PC-3 (cell line): Measurements from ENCODE around the gene VEGFA. TPM values are rescaled to one million over a fixed set of nuclear protein-coding genes. Genes with fewer than 3 reads are reported as not detected.

Source experiments
- ATAC-seq: fragments of 200-7000 bp; cut with Tn5 transposase; 2 replicates; pipeline ENCODE4 v1.9.1; 2020; ENCODE audit warnings: mild to moderate bottlenecking, moderate library complexity
- BruUV-seq: library from RNA; stranded (reverse); fragments of 400-500 nt; replicated peaks from 2 replicates; lab custom pipeline; 2021; lab: Mats Ljungman, UMichigan
- CTCF ChIA-PET: fragments of 300-600 bp; sonication (Branson Sonifier 250); formaldehyde crosslinking; loops from one replicate; lab custom pipeline; 2022; ENCODE audit warnings: antibody characterized with exemption; lab: Charles Lee
- POLR2A ChIA-PET: fragments of 300-600 bp; sonication (Branson Sonifier 250); formaldehyde crosslinking; loops from one replicate; lab custom pipeline; 2022; ENCODE audit warnings: antibody characterized with exemption; ENCODE audit not compliant: unreplicated experiment; lab: Charles Lee
- DNase-seq: peaks from one replicate; pipeline ENCODE4 v3.0.0-alpha.2; 2015
- H2AFZ ChIP-seq: fragments of 300-600 bp; sonication (generic); 2 replicates; pipeline ENCODE4 v1.6.0; 2016; ENCODE audit warnings: antibody characterized with exemption, low read length
- H3F3A ChIP-seq: fragments of 300-600 bp; sonication (generic); one replicate; pipeline ENCODE4 v1.6.0; 2017; ENCODE audit warnings: antibody characterized with exemption, low read length, control low read depth, mild to moderate bottlenecking; ENCODE audit not compliant: unreplicated experiment
- H3K27ac ChIP-seq: fragments of 300-600 bp; sonication (generic); 2 replicates; pipeline ENCODE4 v1.5.1; 2016; ENCODE audit warnings: mild to moderate bottlenecking, low read length
- H3K27me3 ChIP-seq: fragments of 300-600 bp; sonication (generic); 2 replicates; pipeline ENCODE4 v1.6.1; 2016; ENCODE audit warnings: low read length, mixed read lengths
- H3K36me3 ChIP-seq: fragments of 300-600 bp; sonication (generic); 2 replicates; pipeline ENCODE4 v1.6.1; 2016; ENCODE audit warnings: low read depth, mixed run types, low read length, mixed read lengths
- H3K4me1 ChIP-seq: fragments of 300-600 bp; sonication (generic); 2 replicates; pipeline ENCODE4 v1.5.1; 2016; ENCODE audit warnings: low read length; ENCODE audit not compliant: insufficient read depth
- H3K4me2 ChIP-seq: fragments of 300-600 bp; sonication (generic); 2 replicates; pipeline ENCODE4 v1.6.0; 2016; ENCODE audit warnings: low read length
- H3K4me3 ChIP-seq: fragments of 300-600 bp; sonication (generic); 2 replicates; pipeline ENCODE4 v1.5.1; 2016; ENCODE audit warnings: mild to moderate bottlenecking, low read length, mixed read lengths
- H3K79me2 ChIP-seq: fragments of 300-600 bp; sonication (generic); 2 replicates; pipeline ENCODE4 v1.6.1; 2017; ENCODE audit warnings: low read length, mixed read lengths
- H3K9ac ChIP-seq: fragments of 300-600 bp; sonication (generic); 2 replicates; pipeline ENCODE4 v1.6.0; 2016; ENCODE audit warnings: mild to moderate bottlenecking, low read length
- H3K9me2 ChIP-seq: fragments of 300-600 bp; sonication (generic); replicated peaks from 2 replicates; pipeline ENCODE4 v1.6.1; 2016; ENCODE audit warnings: mixed run types, low read length, mixed read lengths
- H3K9me3 ChIP-seq: fragments of 300-600 bp; sonication (generic); 2 replicates; pipeline ENCODE4 v1.6.1; 2016; ENCODE audit warnings: low read length, mixed read lengths
- H4K20me1 ChIP-seq: fragments of 300-600 bp; sonication (generic); 2 replicates; pipeline ENCODE4 v1.6.1; 2016; ENCODE audit warnings: low read length, mixed read lengths
- EZH2 ChIP-seq: fragments of 300-600 bp; sonication (generic); IDR thresholded peaks from one replicate; pipeline ENCODE4 v1.6.1; 2017; ENCODE audit warnings: antibody characterized with exemption, mild to moderate bottlenecking, low read length; ENCODE audit not compliant: unreplicated experiment
- EZH2phosphoT487 ChIP-seq: fragments of 300-600 bp; sonication (generic); IDR thresholded peaks from 2 replicates; pipeline ENCODE4 v1.6.1; 2018; ENCODE audit warnings: mild to moderate bottlenecking, antibody characterized with exemption, low read length, borderline replicate concordance
- intact Hi-C: fragments of 100-400 bp; cut with micrococcal nuclease; formaldehyde crosslinking; loops from 2 replicates; pipeline ENCODE4 v1.9.0; 2023
- total RNA-seq: library from RNA; depleted of rRNA; stranded (reverse); fragments of >200 nt; gene quantifications from 2 replicates; pipeline ENCODE4 v1.2.3, GENCODE V29; 2014
- TF ChIP-seq, protein P1 (sequence below): fragments of 300-600 bp; sonication (generic); conservative IDR thresholded peaks from 2 replicates; pipeline ENCODE4 v1.5.1; 2017; ENCODE audit warnings: antibody characterized with exemption, low read depth, mild to moderate bottlenecking, low read length

Gene VEGFA
- total RNA-seq, 1 experiment from 2014 or later: 146 TPM

DNA sequence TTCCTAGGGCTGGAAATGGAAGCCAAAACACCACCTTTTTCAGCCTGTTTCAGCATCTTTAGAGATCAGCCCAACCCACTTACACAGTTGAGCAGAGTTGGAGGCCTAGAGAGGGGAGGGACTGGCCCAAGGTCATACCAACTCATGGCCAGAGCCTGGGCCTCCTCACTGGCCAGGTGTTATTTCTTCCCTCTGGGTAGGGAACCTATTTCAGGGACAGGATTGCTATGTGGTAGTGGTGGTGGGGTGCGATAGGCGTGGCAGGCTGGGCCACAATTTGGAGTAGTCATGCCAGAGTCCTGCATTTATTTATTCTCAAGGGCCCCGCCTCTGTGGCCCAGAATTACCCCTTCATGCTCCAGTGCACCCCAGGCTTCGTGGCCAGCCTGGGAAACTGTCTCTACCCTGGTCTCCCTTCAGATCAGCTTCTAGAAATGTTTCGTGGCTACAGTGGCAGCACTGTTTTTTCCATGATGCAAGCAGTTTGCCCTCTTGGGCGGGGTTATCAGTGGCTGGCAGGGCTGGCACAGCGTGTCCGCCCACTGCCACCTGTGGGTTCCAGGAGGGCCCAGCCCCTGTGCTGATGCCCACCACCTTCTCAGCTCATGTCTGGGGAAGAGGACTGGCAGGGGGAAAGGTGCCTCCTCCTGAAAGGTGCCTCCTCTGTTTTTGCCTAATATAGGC is 6.2 kb downstream of the VEGFA start:
- POLR2A ChIA-PET: no interaction called here
- Histone ChIP-seq H3K27me3 (no peaks in the 10 kb centered on the region), H3K27ac (no peak overlapping the region), H2AFZ (no peak overlapping the region), H3K4me2 (no peak overlapping the region), H3K4me3 (no peak overlapping the region), H3K9me2 (no peaks in the 10 kb centered on the region), H3K9me3 (no peaks in the 10 kb centered on the region), H3K79me2 (peaks cover 96% of the 10 kb centered on the region), H4K20me1 (peaks cover 79% of the 10 kb centered on the region), H3K9ac (no peak overlapping the region), H3F3A (no peaks in the 10 kb centered on the region), H3K4me1 (peaks cover 20% of the 10 kb centered on the region), H3K36me3 (peaks cover 86% of the 10 kb centered on the region)
- TF ChIP-seq, protein P1, sequence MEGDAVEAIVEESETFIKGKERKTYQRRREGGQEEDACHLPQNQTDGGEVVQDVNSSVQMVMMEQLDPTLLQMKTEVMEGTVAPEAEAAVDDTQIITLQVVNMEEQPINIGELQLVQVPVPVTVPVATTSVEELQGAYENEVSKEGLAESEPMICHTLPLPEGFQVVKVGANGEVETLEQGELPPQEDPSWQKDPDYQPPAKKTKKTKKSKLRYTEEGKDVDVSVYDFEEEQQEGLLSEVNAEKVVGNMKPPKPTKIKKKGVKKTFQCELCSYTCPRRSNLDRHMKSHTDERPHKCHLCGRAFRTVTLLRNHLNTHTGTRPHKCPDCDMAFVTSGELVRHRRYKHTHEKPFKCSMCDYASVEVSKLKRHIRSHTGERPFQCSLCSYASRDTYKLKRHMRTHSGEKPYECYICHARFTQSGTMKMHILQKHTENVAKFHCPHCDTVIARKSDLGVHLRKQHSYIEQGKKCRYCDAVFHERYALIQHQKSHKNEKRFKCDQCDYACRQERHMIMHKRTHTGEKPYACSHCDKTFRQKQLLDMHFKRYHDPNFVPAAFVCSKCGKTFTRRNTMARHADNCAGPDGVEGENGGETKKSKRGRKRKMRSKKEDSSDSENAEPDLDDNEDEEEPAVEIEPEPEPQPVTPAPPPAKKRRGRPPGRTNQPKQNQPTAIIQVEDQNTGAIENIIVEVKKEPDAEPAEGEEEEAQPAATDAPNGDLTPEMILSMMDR: no peak
- TF ChIP-seq EZH2phosphoT487 (no peak), EZH2 (no peak)
- intact Hi-C loops: loop anchor here (10.0 kb wide), 1 partner anchor 51 kb away; no protein-coding TSS in a partner anchor
- DNase-seq: no peak
- ATAC-seq: no peak
- CTCF ChIA-PET: no interaction called here
- no TSS peak for BruUV-seq

DNA sequence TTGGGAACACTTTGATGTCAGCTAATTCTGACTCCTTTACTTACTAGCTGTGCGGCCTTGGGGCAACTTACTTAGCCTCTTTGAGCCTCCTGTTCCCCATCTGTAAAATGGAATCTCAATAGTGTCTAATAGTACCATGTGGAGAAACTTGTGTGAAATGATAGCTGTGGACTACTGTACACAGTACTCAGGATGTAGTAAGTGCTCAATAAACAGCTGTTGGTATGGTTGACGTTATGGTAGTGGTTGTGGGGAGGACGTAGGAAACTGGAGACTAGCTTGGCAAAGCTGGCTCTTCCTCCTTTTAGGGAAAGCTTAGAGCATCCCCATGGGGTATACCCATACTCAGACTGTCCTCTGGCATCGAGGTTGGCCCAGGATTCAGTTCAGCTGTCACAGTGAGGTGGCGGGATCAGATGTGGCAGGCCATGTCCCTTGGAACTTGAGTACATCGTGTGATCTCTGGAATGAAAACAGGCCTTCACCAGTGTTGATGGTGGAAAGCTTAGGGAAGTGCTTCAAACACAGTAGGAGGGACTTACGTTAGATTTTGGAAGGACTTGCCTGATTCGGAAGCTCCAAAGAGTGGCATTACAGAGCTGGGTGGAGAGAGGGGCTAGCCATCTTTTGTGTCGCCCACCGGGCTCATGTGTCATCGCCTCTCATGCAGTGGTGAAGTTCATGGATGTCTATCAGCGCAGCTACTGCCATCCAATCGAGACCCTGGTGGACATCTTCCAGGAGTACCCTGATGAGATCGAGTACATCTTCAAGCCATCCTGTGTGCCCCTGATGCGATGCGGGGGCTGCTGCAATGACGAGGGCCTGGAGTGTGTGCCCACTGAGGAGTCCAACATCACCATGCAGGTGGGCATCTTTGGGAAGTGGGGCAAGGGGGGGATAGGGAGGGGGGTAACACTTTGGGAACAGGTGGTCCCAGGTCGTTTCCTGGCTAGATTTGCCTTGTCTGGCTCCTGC is 7.1 kb downstream of the VEGFA start:
- Histone ChIP-seq H4K20me1 (peaks cover 83% of the 10 kb centered on the region), H3K27ac (no peak overlapping the region), H3K9me2 (no peaks in the 10 kb centered on the region), H3K36me3 (peaks cover 92% of the 10 kb centered on the region), H3K27me3 (no peaks in the 10 kb centered on the region), H2AFZ (no peak overlapping the region), H3K9me3 (no peaks in the 10 kb centered on the region), H3K4me2 (no peak overlapping the region), H3K79me2 (peaks cover 92% of the 10 kb centered on the region), H3K4me1 (peaks cover 20% of the 10 kb centered on the region), H3K4me3 (no peak overlapping the region), H3K9ac (no peak overlapping the region), H3F3A (no peaks in the 10 kb centered on the region)
- BruUV-seq: no TSS peak
- DNase-seq (no peak), ATAC-seq (no peak)
- ChIA-PET CTCF (interaction anchor here (0.7 kb wide), 1 partner anchor 303 kb away, joined by 3 read pairs; no protein-coding TSS in a partner anchor), POLR2A (no interaction called here)
- intact Hi-C loops: loop anchor here (10.0 kb wide), 1 partner anchor 52 kb away; no protein-coding TSS in a partner anchor
- TF ChIP-seq EZH2phosphoT487: no peak
- TF ChIP-seq, protein P1: no peak
- TF ChIP-seq EZH2: no peak
